Cerebellar cortex (tissue), 1 donor: ENCODE data around the gene ATP5F1C.

Experiments
- DNase-seq: peaks from one replicate; pipeline ENCODE4 v3.0.0-alpha.2; 2015; ENCODE audit warnings: low spot score

Gene ATP5F1C

DNA sequence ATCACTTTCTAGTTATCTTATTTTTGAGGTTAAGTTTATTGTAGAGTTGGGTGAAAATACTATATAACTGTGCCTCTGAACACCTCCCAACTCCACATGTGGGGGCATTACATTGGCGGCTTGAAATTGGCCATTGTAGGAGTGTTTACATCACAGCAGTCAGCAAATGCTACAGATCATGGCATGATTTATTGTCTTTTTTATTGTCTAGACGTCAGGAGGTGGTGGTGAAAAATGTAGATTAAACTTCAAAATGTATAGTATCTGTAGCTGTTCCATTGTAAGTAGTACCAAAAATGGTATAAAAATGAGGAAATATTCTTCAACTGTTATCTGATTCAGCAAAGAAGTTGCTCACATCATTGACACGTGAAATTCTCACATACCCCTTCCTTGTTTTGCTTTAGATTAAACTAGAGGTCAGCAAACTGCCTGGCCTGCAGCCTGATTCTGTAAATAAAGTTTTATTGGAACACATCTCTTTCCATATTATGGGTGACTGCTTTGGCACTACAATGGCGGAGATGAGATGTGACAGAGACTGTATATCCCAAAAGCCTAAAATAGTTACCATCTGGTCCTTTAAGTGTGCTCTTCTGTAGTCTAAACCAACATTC lies 65.4 kb downstream of the ATP5F1C start:
- no peak for DNase-seq

DNA sequence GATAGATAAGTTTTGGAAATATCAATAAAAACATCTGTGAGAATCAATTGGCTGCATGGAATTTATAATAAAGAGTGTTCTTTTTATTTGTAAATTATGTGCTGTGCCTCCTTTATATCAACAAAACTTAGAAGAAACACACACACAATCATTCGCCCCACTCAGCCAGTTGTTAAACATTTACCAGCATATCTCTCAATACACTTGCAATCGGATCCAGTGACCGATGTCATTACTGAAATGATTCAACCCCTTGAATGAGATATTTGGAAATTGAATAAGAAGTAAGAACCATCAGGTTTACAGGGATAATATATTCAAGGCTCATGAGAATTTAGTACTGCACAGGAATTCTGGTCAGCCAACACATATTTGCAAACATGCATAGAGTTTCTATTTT lies 65.9 kb downstream of the ATP5F1C start:
- DNase-seq: no peak

DNA sequence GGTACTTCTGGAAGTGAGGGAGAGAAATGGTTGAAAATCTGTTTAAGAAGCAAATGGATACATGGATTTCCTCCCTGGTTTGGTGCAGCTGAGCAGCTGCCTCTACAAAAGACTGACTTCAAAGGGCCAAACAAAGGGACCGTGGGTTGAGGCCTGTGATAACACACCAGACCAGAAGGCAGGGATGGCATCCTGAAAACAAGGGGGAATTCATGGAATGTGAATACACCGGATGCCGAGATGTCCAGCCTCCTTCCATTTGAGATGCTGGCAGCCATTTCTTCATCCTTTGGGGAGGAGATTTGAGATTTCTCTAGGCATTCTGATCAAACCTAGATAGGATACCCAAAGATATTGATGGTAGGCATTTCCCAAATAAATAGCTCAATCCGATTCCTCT lies 67.2 kb downstream of the ATP5F1C start:
- no peak for DNase-seq

DNA sequence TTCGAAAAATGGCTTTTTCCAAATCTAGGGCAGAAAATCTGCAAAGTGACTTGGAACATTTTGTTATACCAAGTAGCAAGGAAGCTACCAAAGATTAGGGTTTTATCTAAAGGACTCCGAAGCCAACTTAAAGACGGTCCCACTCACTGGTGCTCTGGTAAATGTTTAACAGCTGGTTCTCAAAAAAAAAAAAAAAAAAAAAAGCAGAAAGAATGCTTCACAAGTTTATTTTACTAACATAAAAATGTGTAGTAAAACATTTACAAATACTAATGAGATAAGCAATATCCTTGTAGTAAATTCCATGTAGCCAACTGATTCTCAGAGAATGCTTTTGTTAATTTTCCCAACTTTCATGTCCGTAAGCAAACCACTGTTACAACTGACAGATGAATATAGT lies 68.7 kb downstream of the ATP5F1C start:
- no peak for DNase-seq

DNA sequence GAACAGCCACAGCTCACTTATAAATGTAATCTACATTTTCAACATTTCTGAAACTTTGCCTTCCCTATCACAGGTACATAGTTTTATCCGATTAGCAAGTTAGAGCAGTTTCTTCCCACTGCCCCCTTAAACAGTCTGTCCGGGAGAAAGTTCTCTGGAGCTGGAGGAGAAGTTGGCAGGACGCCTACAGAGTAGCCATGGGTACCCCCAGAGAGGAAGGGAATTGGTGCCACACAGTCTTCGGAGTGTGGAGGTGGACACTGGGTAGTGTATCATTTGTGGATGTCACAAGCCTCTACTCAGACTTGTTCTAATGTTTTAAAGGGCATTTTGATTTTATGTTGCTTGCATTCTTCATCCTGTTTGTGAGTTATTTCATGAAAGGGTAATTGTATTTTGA lies 69.3 kb downstream of the ATP5F1C start:
- DNase-seq: no peak
